Stimulated activated CD8-positive, alpha-beta memory T cell treated with anti-CD3 and anti-CD28 coated beads, Interleukin-7, amount 100 ng/mL, for 24 hours (primary cell): ENCODE measurements around the gene FKBP1B.
"Not testable (repeated sequence)": the region's sequence is repeated elsewhere in the genome, so short reads cannot be mapped to it uniquely, and the experiment has no call there.

Experiments
- DNase-seq: peaks from one replicate; pipeline ENCODE4 v3.0.0-alpha.2; 2020; ENCODE audit warnings: low read depth

FKBP1B gene

GRCh38 chr2:24104110-24104650, 54.6 kb downstream of the FKBP1B start:
- no peak for DNase-seq

GRCh38 chr2:24104906-24105305, 55.4 kb downstream of the FKBP1B start:
- no peak for DNase-seq

- no peak for DNase-seq
Measured at GRCh38 chr2:24105816-24106215, 56.3 kb downstream of the FKBP1B start.

GRCh38 chr2:24106786-24107185, 57.2 kb downstream of the FKBP1B start:
- no peak for DNase-seq

- DNase-seq = no peak
Measured at GRCh38 chr2:24107336-24107735, 57.8 kb downstream of the FKBP1B start.

- DNase-seq = not testable (repeated sequence)
Measured at GRCh38 chr2:24109431-24109830, 59.9 kb downstream of the FKBP1B start.

- DNase-seq = no peak
Measured at GRCh38 chr2:24110660-24111303, 61.2 kb downstream of the FKBP1B start.

GRCh38 chr2:24111407-24111901, 61.9 kb downstream of the FKBP1B start:
- no peak for DNase-seq
